ENCODE results near the gene SMIM45.

SMIM45 gene

DNA sequence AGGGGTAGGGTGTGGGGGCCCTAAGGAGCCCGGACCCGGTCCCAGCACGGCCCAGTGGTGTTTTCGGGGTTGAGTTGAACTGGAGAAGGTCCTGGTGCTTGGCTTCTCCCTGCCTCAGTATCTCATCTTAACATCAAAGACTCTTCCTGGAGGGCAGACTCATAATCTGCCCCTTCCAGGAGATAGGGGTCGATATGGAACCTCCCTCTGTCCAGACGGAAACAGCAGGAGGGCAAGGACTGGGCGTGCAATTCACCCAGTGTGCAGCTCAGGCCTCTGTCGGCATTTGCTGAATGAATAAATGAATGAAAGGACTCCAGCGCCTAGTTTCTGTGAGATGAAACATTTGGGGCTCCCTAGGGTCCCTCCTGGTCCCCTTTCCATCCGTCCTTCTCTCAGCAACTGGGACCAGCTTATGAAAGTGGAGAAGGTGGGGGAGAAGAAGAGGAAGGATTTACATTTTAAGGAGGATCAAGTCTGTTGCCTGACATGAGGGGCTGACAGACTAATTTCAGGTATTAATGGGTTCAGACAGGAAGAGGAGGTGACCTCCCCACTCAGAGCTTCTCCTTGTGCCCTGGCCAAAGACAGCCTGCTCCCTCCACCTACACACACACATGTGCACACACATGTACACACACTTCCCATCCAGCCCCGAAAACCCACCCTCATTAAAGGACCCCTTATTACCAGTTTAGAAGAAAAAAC is 36.0 kb upstream of the SMIM45 start:
- DNase-seq, result no peak

GRCh38 chr22:41916745-41917358 is 35.1 kb upstream of the SMIM45 start:
- DNase-seq, result no peak

DNA sequence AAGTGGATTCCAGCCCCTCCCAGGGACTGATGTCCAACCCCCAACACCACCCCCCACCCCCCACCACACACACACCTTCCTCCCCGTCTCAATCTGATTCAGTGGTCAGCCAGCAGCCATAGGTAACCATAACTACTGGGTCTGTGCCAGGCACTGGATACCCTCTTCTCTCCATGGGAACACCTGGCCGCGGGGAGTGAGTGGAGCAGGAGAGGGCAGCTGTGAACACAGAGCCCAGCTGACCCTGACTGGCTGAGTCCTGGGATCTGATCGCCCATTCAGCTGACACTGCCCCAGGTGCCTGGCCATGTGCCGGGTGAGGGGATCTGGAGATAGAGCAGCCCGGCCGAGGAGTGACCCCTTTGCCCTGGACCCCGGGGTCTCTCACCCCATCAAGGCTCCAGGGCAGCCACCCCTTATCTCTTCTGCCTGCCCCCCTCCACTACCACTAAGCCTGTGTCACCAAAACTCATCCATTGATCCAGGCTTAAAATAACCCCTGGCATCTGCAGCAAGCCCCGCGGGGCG is 34.5 kb upstream of the SMIM45 start:
- no peak for DNase-seq

GRCh38 chr22:41917903-41918791 is 33.8 kb upstream of the SMIM45 start:
- no peak for DNase-seq

GRCh38 chr22:41919357-41920224 is 32.4 kb upstream of the SMIM45 start:
- DNase-seq, result no peak

GRCh38 chr22:41920271-41920976 is 31.5 kb upstream of the SMIM45 start:
- no peak for DNase-seq

GRCh38 chr22:41922328-41922727 is 29.6 kb upstream of the SMIM45 start:
- no peak for DNase-seq

GRCh38 chr22:41922940-41923594 is 28.9 kb upstream of the SMIM45 start:
- no peak for DNase-seq

- no peak for DNase-seq
Measured at GRCh38 chr22:41923595-41924276, 28.2 kb upstream of the SMIM45 start.

- DNase-seq, result no peak
Measured at GRCh38 chr22:41925783-41926460, 26.0 kb upstream of the SMIM45 start.

- DNase-seq, result no peak
Measured at GRCh38 chr22:41927813-41928212, 24.1 kb upstream of the SMIM45 start.

- no peak for DNase-seq
Measured at GRCh38 chr22:41928593-41929417, 23.1 kb upstream of the SMIM45 start.

GRCh38 chr22:41929418-41929810 is 22.5 kb upstream of the SMIM45 start:
- DNase-seq, result no peak

- DNase-seq, result no peak
Measured at GRCh38 chr22:41931701-41932269, 20.2 kb upstream of the SMIM45 start.

DNA sequence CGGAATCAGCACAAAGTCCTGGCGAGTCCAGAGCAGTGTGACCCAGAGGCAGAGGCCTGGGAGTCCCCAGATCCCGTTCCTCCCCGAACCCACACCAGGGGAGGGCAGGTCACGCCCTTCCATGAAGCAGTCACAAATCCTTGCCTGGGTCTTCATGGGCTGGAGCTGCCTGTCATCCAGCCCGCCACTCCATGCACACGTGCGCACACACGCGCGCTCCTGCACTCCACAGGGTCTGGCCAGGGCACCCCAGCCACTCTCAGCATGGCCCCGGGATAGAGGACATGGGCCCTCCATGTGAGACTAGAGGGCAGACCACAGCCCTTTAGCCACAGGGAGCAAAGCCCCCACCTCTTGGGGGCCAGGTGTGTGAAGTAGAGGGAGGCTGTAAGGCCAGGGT is 19.6 kb upstream of the SMIM45 start:
- DNase-seq, result no peak

GRCh38 chr22:41933411-41934177 is 18.4 kb upstream of the SMIM45 start:
- no peak for DNase-seq

DNA sequence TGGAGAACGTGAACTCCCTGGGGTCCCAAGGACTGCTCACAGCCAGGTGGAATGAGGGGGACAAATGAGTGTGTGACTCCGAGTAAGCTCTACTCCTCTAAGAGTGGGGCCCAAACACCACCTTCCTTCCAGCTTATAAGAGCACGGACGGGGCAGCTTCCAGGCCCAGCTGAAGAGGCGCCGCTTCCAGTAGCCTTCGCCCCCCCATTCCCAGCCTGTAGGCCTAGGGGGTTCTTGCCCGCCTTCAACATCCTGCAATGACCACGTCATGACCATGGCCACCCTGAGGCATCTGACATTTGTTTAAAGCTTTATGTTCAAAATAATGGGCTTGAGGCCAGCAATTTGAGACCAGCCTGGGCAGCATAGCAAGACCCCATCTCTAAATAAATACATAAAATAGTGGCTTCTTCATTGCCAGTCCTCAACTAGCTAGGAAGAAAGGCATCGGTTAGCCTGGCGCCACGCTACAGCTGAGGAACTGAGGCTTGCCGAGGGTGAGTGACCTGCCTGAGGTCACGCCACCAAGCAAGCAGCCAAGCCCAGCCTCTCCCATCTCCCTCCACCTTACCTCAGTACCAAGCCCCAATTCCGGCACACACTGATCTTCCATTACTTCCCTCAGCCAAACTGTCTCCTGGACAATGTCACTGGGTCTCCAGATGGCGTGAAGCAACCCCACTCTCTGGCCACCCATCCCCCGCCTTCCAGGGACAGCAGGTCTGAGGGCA is 17.5 kb upstream of the SMIM45 start:
- no peak for DNase-seq

Data from NCI-H187 treated with DMSO at 0.1 percent for 48 hours (cell line).